Activated CD8-positive, alpha-beta memory T cell treated with anti-CD3 and anti-CD28 coated beads, Interleukin-2, amount 10 ng/mL, durations not matched to agents 7 days and 5 days (primary cell): ENCODE data around the gene AGRN. TPM values are rescaled to one million over a fixed set of nuclear protein-coding genes. Genes with fewer than 3 reads are reported as not detected.
"Not testable (repeated sequence)": the region's sequence is repeated elsewhere in the genome, so short reads cannot be mapped to it uniquely, and the experiment has no call there.

Source experiments
- ATAC-seq: fragments of 150-1000 bp; cut with Tn5 transposase; one replicate; pipeline ENCODE4 v1.10.0; 2021; ENCODE audit warnings: moderate library complexity
- CTCF ChIA-PET: fragments of 350-600 bp; sonication (Branson Sonifier 250); formaldehyde crosslinking; loops from one replicate; lab custom pipeline; 2021; ENCODE audit warnings: antibody characterized with exemption; lab: Charles Lee
- DNase-seq: peaks from one replicate; pipeline ENCODE4 v3.0.0-alpha.2; 2020
- H3K27ac Mint-ChIP-seq: one replicate; pipeline ENCODE4 v1.8.0; 2021; ENCODE audit warnings: mild to moderate bottlenecking, mixed read lengths
- H3K27me3 Mint-ChIP-seq: one replicate; pipeline ENCODE4 v1.8.0; 2021; ENCODE audit warnings: mixed read lengths
- H3K36me3 Mint-ChIP-seq: one replicate; pipeline ENCODE4 v1.8.0; 2021; ENCODE audit warnings: mild to moderate bottlenecking, mixed read lengths
- H3K4me1 Mint-ChIP-seq: one replicate; pipeline ENCODE4 v1.8.0; 2021; ENCODE audit warnings: mixed read lengths
- H3K4me3 Mint-ChIP-seq: one replicate; pipeline ENCODE4 v1.8.0; 2021; ENCODE audit warnings: mild to moderate bottlenecking, moderate library complexity, mixed read lengths
- H3K9me3 Mint-ChIP-seq: one replicate; pipeline ENCODE4 v1.8.0; 2022; ENCODE audit warnings: low read depth, mixed read lengths
- total RNA-seq, 2 experiments: library from RNA; stranded (reverse); gene quantifications; one replicate each; pipeline ENCODE4 v1.2.3, GENCODE V29; 2021

The AGRN gene
- total RNA-seq, 2 experiments from 2014 or later = 29.3 to 32.8 TPM

GRCh38 chr1:1088029-1088800 is 68.3 kb downstream of the AGRN start:
- no peaks in the 10 kb centered on the region for H3K27me3 Mint-ChIP-seq
- CTCF ChIA-PET = no interaction called here
- H3K9me3 Mint-ChIP-seq = no peaks in the 10 kb centered on the region
- peaks cover 3% of the 10 kb centered on the region for H3K36me3 Mint-ChIP-seq
- H3K4me1 Mint-ChIP-seq = no peaks in the 10 kb centered on the region
- ATAC-seq (no peak), DNase-seq (no peak)
- no peak overlapping the region for H3K4me3 Mint-ChIP-seq
- no peak overlapping the region for H3K27ac Mint-ChIP-seq

GRCh38 chr1:1088801-1089680 is 69.1 kb downstream of the AGRN start:
- Mint-ChIP-seq H3K4me3 (no peak overlapping the region), H3K27me3 (no peaks in the 10 kb centered on the region), H3K36me3 (peaks cover 3% of the 10 kb centered on the region), H3K4me1 (no peaks in the 10 kb centered on the region), H3K9me3 (no peaks in the 10 kb centered on the region), H3K27ac (no peak overlapping the region)
- no peak for ATAC-seq
- DNase-seq = no peak
- CTCF ChIA-PET = no interaction called here

- no peak overlapping the region for H3K27ac Mint-ChIP-seq
- H3K9me3 Mint-ChIP-seq = no peaks in the 10 kb centered on the region
- peaks cover 3% of the 10 kb centered on the region for H3K36me3 Mint-ChIP-seq
- no peak for DNase-seq
- ATAC-seq = no peak
- H3K4me1 Mint-ChIP-seq = no peaks in the 10 kb centered on the region
- H3K27me3 Mint-ChIP-seq = no peaks in the 10 kb centered on the region
- H3K4me3 Mint-ChIP-seq = no peak overlapping the region
- CTCF ChIA-PET = interaction anchor here (1.2 kb wide), 1 partner anchor 31 kb away, joined by 3 read pairs; no protein-coding TSS in a partner anchor
Observed at GRCh38 chr1:1089731-1090423, 70.0 kb downstream of the AGRN start.

DNA sequence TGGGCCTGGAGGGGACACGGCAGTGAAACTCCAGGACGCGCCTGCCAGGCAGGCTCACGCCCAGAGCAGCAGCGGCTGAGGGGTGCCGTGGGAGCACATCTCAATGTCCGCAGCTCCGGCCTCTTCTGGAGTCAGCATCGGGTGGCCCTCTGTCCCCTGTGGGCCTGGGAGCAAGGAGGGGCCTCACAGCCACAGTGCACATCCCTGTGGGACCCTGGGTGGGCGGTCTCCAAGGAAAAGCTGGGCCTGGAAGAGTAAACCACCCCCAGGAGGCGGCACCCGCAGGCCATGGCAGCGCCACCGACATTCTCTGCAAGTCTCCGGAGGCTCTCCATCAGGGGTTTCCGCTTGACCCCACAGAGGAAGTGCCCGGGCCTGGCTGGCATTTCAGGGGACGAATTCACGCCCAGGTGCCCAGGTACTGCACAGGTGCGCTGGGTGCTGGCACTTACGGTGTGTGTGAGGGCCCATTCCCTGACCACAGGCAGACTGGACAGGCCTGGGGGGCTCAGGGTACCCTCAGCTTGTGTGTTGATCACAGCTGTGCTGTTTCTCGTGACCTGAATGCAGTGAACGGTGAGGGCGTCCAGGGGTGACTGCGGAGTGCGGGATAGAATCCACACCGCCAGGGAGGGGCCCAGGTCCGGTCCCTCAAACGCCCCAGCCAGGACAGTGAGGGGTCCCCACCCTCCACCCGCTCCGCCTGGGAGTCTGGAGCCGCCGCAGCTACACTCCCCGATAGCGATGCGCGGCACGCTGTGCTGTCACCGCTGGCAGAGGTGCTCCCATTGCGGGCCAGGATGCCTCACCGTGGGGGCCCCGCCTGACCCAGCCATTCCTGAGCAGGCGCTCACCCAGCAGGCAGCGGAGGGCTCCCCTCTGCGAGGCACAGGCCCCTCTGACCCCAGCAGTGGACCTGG is 70.8 kb downstream of the AGRN start:
- peaks cover 6% of the 10 kb centered on the region for H3K36me3 Mint-ChIP-seq
- DNase-seq = no peak
- no peaks in the 10 kb centered on the region for H3K27me3 Mint-ChIP-seq
- no peak overlapping the region for H3K4me3 Mint-ChIP-seq
- ATAC-seq = no peak
- H3K9me3 Mint-ChIP-seq = peaks cover 2% of the 10 kb centered on the region
- H3K4me1 Mint-ChIP-seq = no peaks in the 10 kb centered on the region
- H3K27ac Mint-ChIP-seq = no peak overlapping the region
- CTCF ChIA-PET = interaction anchor here (1.2 kb wide), 1 partner anchor 30 kb away, joined by 3 read pairs; no protein-coding TSS in a partner anchor

DNA sequence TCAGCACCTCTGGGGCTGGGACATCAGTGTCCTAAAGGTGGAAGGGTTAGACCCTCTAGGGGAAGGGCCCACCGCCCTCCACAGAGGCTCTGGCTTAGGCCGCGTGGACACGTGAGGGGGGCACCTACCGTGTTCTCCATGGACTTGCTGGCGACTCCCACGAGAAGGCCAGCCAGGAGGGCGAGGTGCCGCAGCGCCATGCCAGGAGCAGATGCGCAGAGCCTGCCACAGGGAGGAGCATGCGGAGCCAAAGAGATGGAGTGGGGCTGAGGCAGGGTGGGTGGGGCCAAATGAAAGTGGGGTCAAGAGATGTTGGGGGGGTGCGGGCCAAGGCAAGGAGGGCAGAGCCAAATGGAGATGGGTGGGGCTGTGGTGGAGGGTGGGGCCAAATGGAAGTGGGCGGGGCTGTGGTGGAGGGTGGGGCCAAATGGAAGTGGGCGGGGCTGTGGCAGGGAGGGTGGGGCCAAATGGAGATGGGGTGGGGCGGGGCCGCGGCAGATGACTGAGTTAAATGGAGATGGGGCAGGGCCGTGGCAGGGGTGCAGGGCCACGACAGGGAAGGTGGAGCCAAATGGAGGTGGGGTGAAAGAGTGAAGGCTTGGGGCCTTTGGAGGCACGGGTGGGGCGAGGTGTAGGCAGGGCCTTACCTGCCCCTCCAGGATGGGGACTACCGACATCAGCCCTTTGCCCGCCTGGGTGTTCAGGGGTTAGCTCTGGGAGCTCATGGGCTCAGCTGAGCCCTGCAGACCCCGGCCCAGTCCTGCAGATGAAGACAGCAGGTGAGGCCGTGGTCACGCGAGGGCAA is 71.6 kb downstream of the AGRN start:
- DNase-seq = no peak
- no peak for ATAC-seq
- peaks cover 9% of the 10 kb centered on the region for H3K36me3 Mint-ChIP-seq
- no peaks in the 10 kb centered on the region for H3K4me1 Mint-ChIP-seq
- H3K9me3 Mint-ChIP-seq = peaks cover 2% of the 10 kb centered on the region
- CTCF ChIA-PET = interaction anchor here (1.3 kb wide), 1 partner anchor 31 kb away, joined by 4 read pairs; no protein-coding TSS in a partner anchor
- no peak overlapping the region for H3K4me3 Mint-ChIP-seq
- H3K27ac Mint-ChIP-seq = no peak overlapping the region
- no peaks in the 10 kb centered on the region for H3K27me3 Mint-ChIP-seq

DNA sequence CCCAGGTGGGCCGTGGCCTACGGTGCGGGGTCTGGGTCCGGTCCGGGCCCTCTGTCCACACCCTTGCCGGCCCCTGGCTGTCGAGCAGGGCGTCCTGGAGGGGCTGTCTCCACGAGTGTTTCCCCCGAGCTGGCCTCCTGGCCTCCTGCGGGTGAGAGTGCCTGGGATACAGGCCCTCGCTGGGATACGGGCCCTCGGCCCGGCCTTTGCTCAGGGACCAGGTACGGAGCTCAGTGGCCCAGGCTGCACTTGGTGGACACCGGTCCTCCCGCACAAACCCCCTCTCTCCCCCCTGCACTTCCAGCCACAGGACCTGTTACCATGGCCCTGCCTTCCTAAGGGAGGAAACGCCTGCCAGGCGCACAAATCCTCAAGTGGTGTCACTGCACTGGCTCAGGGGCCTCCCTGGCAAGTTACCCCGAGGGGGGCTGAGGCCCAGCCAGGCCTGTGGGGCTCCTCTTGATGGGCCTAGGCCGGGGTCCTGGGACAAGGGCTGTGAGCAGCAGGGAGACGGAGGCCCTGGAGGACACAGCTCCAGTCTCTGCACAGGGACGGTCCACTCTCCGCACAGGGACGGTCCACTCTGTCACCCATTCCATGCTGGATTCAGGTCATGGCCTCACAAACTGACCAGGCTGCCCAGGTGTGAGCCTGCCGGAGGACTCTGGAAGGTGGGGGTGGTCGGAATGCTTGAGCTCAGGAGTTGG is 72.4 kb downstream of the AGRN start:
- DNase-seq (no peak), ATAC-seq (no peak)
- no peak overlapping the region for H3K27ac Mint-ChIP-seq
- H3K36me3 Mint-ChIP-seq = peaks cover 10% of the 10 kb centered on the region
- peaks cover 2% of the 10 kb centered on the region for H3K9me3 Mint-ChIP-seq
- no peak overlapping the region for H3K4me3 Mint-ChIP-seq
- CTCF ChIA-PET = interaction anchor here (1.3 kb wide), 1 partner anchor 30 kb away, joined by 4 read pairs; no protein-coding TSS in a partner anchor
- no peaks in the 10 kb centered on the region for H3K4me1 Mint-ChIP-seq
- no peaks in the 10 kb centered on the region for H3K27me3 Mint-ChIP-seq

DNA sequence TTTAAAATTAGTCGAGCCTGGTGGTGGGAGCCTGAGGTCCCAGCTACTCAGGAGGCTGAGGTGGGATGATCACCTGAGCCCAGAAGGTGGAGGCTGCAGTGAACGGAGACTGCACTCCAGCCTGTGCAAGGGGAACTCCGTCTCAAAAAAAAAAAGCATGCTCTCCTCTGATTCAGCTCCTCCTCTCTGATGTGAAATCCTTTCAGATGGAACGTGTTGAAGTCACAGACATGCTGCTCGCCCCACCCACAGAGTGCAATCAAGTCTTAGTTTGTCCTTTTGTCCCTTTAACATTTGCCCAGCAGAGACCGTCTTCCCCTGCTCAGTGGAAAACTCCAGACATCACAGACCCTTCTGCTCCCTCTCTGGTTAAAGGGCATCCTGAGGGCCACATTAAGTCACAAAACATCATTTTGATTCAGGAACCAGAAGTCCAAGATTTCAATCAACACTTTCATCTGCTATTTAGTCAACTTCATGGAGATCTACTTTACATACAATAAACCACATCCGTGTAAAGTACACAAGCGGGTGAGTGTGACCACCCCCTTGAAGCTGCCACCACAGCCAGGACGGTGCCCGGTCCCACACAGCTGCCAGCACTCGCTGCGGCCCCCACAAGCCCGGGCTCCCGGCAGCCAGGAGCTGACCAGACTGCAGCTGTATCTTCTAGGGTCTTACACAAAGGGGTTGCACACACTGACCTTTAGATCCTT is 73.1 kb downstream of the AGRN start:
- Mint-ChIP-seq H3K27ac (no peak overlapping the region), H3K9me3 (peaks cover 4% of the 10 kb centered on the region), H3K27me3 (no peaks in the 10 kb centered on the region), H3K4me3 (no peak overlapping the region), H3K4me1 (no peaks in the 10 kb centered on the region), H3K36me3 (peaks cover 13% of the 10 kb centered on the region)
- CTCF ChIA-PET = no interaction called here
- ATAC-seq = no peak
- DNase-seq = no peak

- no peak overlapping the region for H3K27ac Mint-ChIP-seq
- H3K4me3 Mint-ChIP-seq = no peak overlapping the region
- CTCF ChIA-PET = no interaction called here
- H3K4me1 Mint-ChIP-seq = peaks cover 5% of the 10 kb centered on the region
- ATAC-seq (no peak), DNase-seq (no peak)
- peaks cover 5% of the 10 kb centered on the region for H3K9me3 Mint-ChIP-seq
- H3K27me3 Mint-ChIP-seq = no peaks in the 10 kb centered on the region
- peaks cover 13% of the 10 kb centered on the region for H3K36me3 Mint-ChIP-seq
Observed at GRCh38 chr1:1093610-1093943, 73.7 kb downstream of the AGRN start.

- Mint-ChIP-seq H3K27me3 (peaks cover 5% of the 10 kb centered on the region), H3K27ac (no peak overlapping the region), H3K4me3 (no peak overlapping the region), H3K9me3 (peaks cover 19% of the 10 kb centered on the region), H3K4me1 (peaks cover 19% of the 10 kb centered on the region), H3K36me3 (peaks cover 26% of the 10 kb centered on the region)
- no peak for ATAC-seq
- DNase-seq = no peak
- CTCF ChIA-PET = no interaction called here
Observed at GRCh38 chr1:1094981-1095380, 75.1 kb downstream of the AGRN start.

GRCh38 chr1:1096136-1096535 is 76.2 kb downstream of the AGRN start:
- H3K27me3 Mint-ChIP-seq, H3K27ac Mint-ChIP-seq, H3K4me3 Mint-ChIP-seq, DNase-seq, ATAC-seq, CTCF ChIA-PET: not testable (repeated sequence)
- peaks cover 24% of the 10 kb centered on the region for H3K9me3 Mint-ChIP-seq
- H3K36me3 Mint-ChIP-seq = peaks cover 32% of the 10 kb centered on the region
- peaks cover 27% of the 10 kb centered on the region for H3K4me1 Mint-ChIP-seq
